ENCODE results near the gene SHC2. TPM values are rescaled to one million over a fixed set of nuclear protein-coding genes. Genes with fewer than 3 reads are reported as not detected.

The SHC2 gene
- total and polyA plus RNA-seq, 2 of the 8 experiments (the other 6 are each of a cell fraction or from before 2014, with no cell fraction given): 4.4 to 7.3 TPM

GRCh38 chr19:501646-502045 lies 40.8 kb upstream of the SHC2 start (continued):
- TF ChIP-seq CREB1 (IDR thresholded peaks at IDR 0.05): no peak
- TF ChIP-seq NANOG (IDR thresholded peaks at IDR 0.05; ENCODE audit: insufficient read depth, low read depth, low read length, poor library complexity, severe bottlenecking): no peak
- TF ChIP-seq SIX5 (IDR thresholded peaks at IDR 0.05; ENCODE audit: low read depth, low read length): no peak
- TF ChIP-seq SP4 (IDR thresholded peaks at IDR 0.05; ENCODE audit: low read length): no peak

Data from H1 (cell line).